Tibial artery (tissue), 4 donors: Measurements from ENCODE around the gene GJC2.
A peak's percentile ranks its signal among the peaks of the same experiment; 100 is the strongest.

Experiments used
- DNase-seq, 2 donors: peaks; one replicate each; pipeline ENCODE4 v3.0.0-alpha.2; 2019
- H3K27ac ChIP-seq, 2 donors: fragments of 200-600 bp; sonication (generic) in 1 of 2; 1 replicate in 1 of 2; 2 replicates in 1 of 2; pipeline ENCODE4 v1.5.1; 2018 to 2019; ENCODE audit warnings: mild to moderate bottlenecking in 1 of 2
- H3K27me3 ChIP-seq, 2 donors: fragments of 200-600 bp; sonication (generic) in 1 of 2; one replicate each; pipeline versions ENCODE4 v1.5.1 to v1.6.0; 2016 to 2019
- H3K36me3 ChIP-seq, 3 donors: fragments of 200-600 bp; sonication (generic) in 2 of 3; one replicate each; pipeline ENCODE4 v1.5.1; 2016 to 2019; ENCODE audit warnings: mild to moderate bottlenecking in 2 of 3
- H3K4me1 ChIP-seq, 4 donors: fragments of 200-600 bp; sonication (generic) in 2 of 4; 1 replicate in 3 of 4; 2 replicates in 1 of 4; pipeline ENCODE4 v1.5.1; 2016 to 2019
- H3K4me3 ChIP-seq, 2 donors: fragments of 200-600 bp; sonication (generic) in 1 of 2; 1 replicate in 1 of 2; 2 replicates in 1 of 2; pipeline ENCODE4 v1.5.1; 2018 to 2019; ENCODE audit warnings: mild to moderate bottlenecking in 2 of 2
- H3K9me3 ChIP-seq, 3 donors: fragments of 200-600 bp; sonication (generic) in 1 of 3; one replicate each; pipeline ENCODE4 v1.5.1; 2016 to 2019
- intact Hi-C: fragments of 100-400 bp; cut with DNase I; formaldehyde crosslinking; loops from one replicate; pipeline ENCODE4 v1.15.0; 2023; ENCODE audit warnings: low total_unique reads
- TF ChIP-seq, protein P1 (sequence below), 2 experiments: fragments of 200-600 bp in 1 of 2; fragments of 450-650 bp in 1 of 2; IDR thresholded peaks; one replicate each; pipeline ENCODE4 v1.5.1; 2017 to 2019; ENCODE audit warnings: antibody characterized with exemption in 2 of 2, mild to moderate bottlenecking in 1 of 2, moderate library complexity in 1 of 2

The GJC2 gene

GRCh38 chr1:228162286-228163006 is 12.7 kb downstream of the GJC2 start:
- DNase-seq = no peak
- H3K36me3 ChIP-seq = no peaks in the 10 kb centered on the region
- peaks cover 0 to 48% of the 10 kb centered on the region in 2 donors for H3K27me3 ChIP-seq

GRCh38 chr1:228163007-228163753 is 13.4 kb downstream of the GJC2 start:
- Histone ChIP-seq H3K4me3 (no peak overlapping the region), H3K36me3 (no peaks in the 10 kb centered on the region), H3K9me3 (no peaks in the 10 kb centered on the region), H3K4me1 (peaks cover 0 to 23% (median 12%) of the 10 kb centered on the region in 4 donors), H3K27ac (no peak overlapping the region), H3K27me3 (peaks cover 0 to 42% of the 10 kb centered on the region in 2 donors)
- no peak for DNase-seq
- intact Hi-C loops = loop anchor here (10.0 kb wide), 2 partner anchors 58 to 428 kb away; partner anchors contain the start of genes C1orf35, JMJD4, MRPL55 and SNAP47
- TF ChIP-seq, protein P1, sequence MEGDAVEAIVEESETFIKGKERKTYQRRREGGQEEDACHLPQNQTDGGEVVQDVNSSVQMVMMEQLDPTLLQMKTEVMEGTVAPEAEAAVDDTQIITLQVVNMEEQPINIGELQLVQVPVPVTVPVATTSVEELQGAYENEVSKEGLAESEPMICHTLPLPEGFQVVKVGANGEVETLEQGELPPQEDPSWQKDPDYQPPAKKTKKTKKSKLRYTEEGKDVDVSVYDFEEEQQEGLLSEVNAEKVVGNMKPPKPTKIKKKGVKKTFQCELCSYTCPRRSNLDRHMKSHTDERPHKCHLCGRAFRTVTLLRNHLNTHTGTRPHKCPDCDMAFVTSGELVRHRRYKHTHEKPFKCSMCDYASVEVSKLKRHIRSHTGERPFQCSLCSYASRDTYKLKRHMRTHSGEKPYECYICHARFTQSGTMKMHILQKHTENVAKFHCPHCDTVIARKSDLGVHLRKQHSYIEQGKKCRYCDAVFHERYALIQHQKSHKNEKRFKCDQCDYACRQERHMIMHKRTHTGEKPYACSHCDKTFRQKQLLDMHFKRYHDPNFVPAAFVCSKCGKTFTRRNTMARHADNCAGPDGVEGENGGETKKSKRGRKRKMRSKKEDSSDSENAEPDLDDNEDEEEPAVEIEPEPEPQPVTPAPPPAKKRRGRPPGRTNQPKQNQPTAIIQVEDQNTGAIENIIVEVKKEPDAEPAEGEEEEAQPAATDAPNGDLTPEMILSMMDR (IDR thresholded peaks at IDR 0.05) = no peak

More at GRCh38 chr1:228162286-228163006, 12.7 kb downstream of the GJC2 start:
- TF ChIP-seq, protein P1 (IDR thresholded peaks at IDR 0.05) = no peak
- intact Hi-C loops = loop anchor here (10.0 kb wide), 2 partner anchors 58 to 428 kb away; partner anchors contain the start of genes C1orf35, JMJD4, MRPL55 and SNAP47
- no peaks in the 10 kb centered on the region for H3K9me3 ChIP-seq
- no peak overlapping the region for H3K27ac ChIP-seq
- H3K4me3 ChIP-seq = no peak overlapping the region
- H3K4me1 ChIP-seq = peaks cover 0 to 25% (median 13%) of the 10 kb centered on the region in 4 donors

DNA sequence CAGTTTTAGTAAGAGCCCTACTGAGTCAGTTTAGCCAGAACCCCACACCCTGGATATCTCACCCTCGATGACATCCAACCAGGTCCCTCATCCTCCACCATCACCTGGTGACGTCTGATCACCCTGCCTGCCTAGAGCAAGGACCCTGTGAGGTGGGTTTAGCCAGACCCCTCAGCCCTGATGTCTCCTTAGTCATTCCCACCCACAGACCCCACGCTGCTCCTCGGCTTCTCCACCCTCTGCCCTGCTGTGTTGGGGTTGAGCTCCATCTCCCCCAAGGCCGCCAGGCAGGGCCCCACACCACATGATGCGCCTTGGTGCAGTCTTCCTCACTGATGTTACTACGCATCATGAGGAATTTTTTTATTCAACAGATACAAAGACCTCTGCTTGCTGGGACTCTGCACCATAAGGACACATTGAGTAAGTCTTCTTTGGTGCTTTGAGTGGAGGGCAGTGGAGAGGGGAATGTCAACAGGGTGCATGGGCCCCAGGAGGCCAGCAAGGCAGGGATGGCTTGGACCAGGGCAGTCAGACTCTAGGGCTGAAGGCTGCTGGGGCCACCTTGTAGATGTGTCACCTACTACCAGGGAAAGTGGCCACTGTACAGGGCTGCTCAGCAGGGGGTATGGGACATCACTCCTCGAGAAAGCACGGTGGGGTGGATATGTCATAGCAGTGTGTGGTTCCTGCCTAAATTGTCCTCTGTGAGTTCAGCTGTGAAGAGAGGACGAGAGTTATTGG is 14.2 kb downstream of the GJC2 start:
- DNase-seq = no peak

DNA sequence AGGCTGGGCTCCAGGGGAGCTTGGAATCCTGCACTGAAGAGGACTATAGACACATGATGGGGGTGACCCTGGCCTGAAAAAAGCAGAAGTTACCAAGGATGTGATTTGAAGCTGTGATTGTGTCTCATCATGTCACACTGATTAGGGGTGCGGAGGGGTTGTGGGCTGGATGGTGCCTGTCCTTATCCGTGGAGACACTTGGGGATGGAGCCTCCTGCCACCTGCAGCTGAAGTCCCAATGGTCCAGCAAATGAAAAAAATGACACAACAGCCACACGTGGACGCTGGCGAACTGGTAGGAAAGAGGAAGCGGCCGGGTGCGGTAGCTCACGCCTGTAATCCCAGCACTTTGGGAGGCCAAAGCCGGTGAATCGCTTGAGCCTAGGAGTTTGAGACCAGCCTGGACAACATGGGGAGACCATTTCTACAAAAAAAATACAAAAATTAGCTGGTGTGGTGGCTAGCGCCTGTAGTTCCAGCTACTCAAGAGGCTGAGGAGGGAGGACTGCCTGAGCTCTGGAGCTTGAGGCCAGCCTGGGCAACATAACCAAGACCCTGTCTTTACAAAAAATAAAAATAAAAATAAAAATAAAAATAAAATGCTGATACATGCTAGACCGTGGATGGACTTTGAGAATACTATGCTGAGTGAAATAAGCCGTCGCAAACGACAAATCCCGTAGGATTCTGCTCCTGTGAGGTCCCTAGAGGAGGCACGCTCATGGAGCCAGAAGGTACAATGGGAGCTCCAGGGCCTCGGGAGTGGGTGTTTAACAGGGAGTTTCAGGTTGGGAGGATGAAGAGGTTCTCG is 15.0 kb downstream of the GJC2 start:
- H3K27ac ChIP-seq = peak overlapping the region; percentile 91 to 99
- peak overlapping the region; percentile 70 to 86 for H3K4me3 ChIP-seq
- TF ChIP-seq, protein P1 (IDR thresholded peaks at IDR 0.05) = no peak
- DNase-seq = no peak
- H3K4me1 ChIP-seq = peaks cover 0 to 21% (median 11%) of the 10 kb centered on the region in 4 donors
- no peaks in the 10 kb centered on the region for H3K9me3 ChIP-seq
- intact Hi-C loops = loop anchor here (2.0 to 10.0 kb wide), 4 partner anchors 24 to 430 kb away; partner anchors contain the start of genes C1orf35, GUK1, JMJD4 and MRPL55
- peaks cover 0 to 28% of the 10 kb centered on the region in 2 donors for H3K27me3 ChIP-seq
- peaks cover 0 to under 1% (median 0%) of the 10 kb centered on the region in 3 donors for H3K36me3 ChIP-seq

More for the DNA sequence above, 14.2 kb downstream of the GJC2 start:
- Histone ChIP-seq H3K27me3 (peaks cover 0 to 36% of the 10 kb centered on the region in 2 donors), H3K27ac (no peak overlapping the region), H3K4me1 (peaks cover 0 to 21% (median 11%) of the 10 kb centered on the region in 4 donors), H3K9me3 (no peaks in the 10 kb centered on the region), H3K4me3 (no peak overlapping the region), H3K36me3 (no peaks in the 10 kb centered on the region)
- intact Hi-C loops = loop anchor here (2.0 to 10.0 kb wide), 3 partner anchors 23 to 429 kb away; partner anchors contain the start of genes C1orf35, GUK1, JMJD4 and MRPL55
- TF ChIP-seq, protein P1 (IDR thresholded peaks at IDR 0.05) = no peak
